ACC112 (cell line): ENCODE results near the gene WRAP73.

ENCODE experiments used
- H2AFZ ChIP-seq: fragments of 200-600 bp; sonication (generic); one replicate; pipeline ENCODE4 v1.6.0; 2017; ENCODE audit warnings: antibody characterized with exemption, low read length; ENCODE audit not compliant: unreplicated experiment
- H3K27ac ChIP-seq: fragments of 200-600 bp; sonication (generic); 2 replicates; pipeline ENCODE4 v1.5.1; 2014; ENCODE audit warnings: low read depth, mild to moderate bottlenecking, antibody characterized with exemption, low read length, moderate library complexity
- H3K27me3 ChIP-seq: fragments of 200-600 bp; sonication (generic); 2 replicates; pipeline ENCODE4 v1.6.1; 2014; ENCODE audit warnings: mild to moderate bottlenecking, antibody characterized with exemption, low read length, moderate library complexity, mixed read lengths; ENCODE audit not compliant: insufficient read depth
- H3K36me3 ChIP-seq: fragments of 200-600 bp; sonication (generic); 2 replicates; pipeline ENCODE4 v1.6.1; 2016; ENCODE audit warnings: mild to moderate bottlenecking, antibody characterized with exemption, low read length, moderate library complexity, mixed read lengths; ENCODE audit not compliant: insufficient read depth
- H3K4me1 ChIP-seq: fragments of 200-600 bp; sonication (generic); one replicate; pipeline ENCODE4 v1.6.1; 2016; ENCODE audit warnings: low read length, mixed read lengths; ENCODE audit not compliant: insufficient read depth, unreplicated experiment, control insufficient read depth
- H3K4me3 ChIP-seq: fragments of 200-600 bp; sonication (generic); 2 replicates; pipeline ENCODE4 v1.5.1; 2014; ENCODE audit warnings: mild to moderate bottlenecking, low read depth, low read length
- H3K79me2 ChIP-seq: fragments of 200-600 bp; sonication (generic); one replicate; pipeline ENCODE4 v1.6.0; 2016; ENCODE audit warnings: low read length; ENCODE audit not compliant: control insufficient read depth, unreplicated experiment, insufficient read depth

The WRAP73 gene

GRCh38 chr1:3691421-3692204, 41.7 kb upstream of the WRAP73 start:
- H3K4me3 ChIP-seq: no peak overlapping the region
- H3K27me3 ChIP-seq: peaks cover 21% of the 10 kb centered on the region; the same call in 1 of the 2 replicates
- H3K4me1 ChIP-seq: no peaks in the 10 kb centered on the region
- H3K79me2 ChIP-seq: no peaks in the 10 kb centered on the region
- H3K36me3 ChIP-seq: no peaks in the 10 kb centered on the region
- H3K27ac ChIP-seq: no peak overlapping the region
- H2AFZ ChIP-seq: no peak overlapping the region

- H3K27ac ChIP-seq: no peak overlapping the region
- H3K27me3 ChIP-seq: peaks cover 13% of the 10 kb centered on the region; the same call in 1 of the 2 replicates
Measured at GRCh38 chr1:3690282-3691065, 40.6 kb upstream of the WRAP73 start.

GRCh38 chr1:3689138-3689750, 39.3 kb upstream of the WRAP73 start:
- H3K79me2 ChIP-seq: no peaks in the 10 kb centered on the region
- H3K4me3 ChIP-seq: no peak overlapping the region
- H3K27me3 ChIP-seq: peaks cover 13% of the 10 kb centered on the region; the same call in 1 of the 2 replicates
- no peaks in the 10 kb centered on the region for H3K4me1 ChIP-seq
- no peak overlapping the region for H2AFZ ChIP-seq
- no peaks in the 10 kb centered on the region for H3K36me3 ChIP-seq
- H3K27ac ChIP-seq: no peak overlapping the region

More at GRCh38 chr1:3690282-3691065, 40.6 kb upstream of the WRAP73 start:
- Histone ChIP-seq H3K79me2 (no peaks in the 10 kb centered on the region), H2AFZ (no peak overlapping the region), H3K36me3 (no peaks in the 10 kb centered on the region), H3K4me3 (no peak overlapping the region), H3K4me1 (no peaks in the 10 kb centered on the region)

- H3K27me3 ChIP-seq: peaks cover 13% of the 10 kb centered on the region; the same call in 1 of the 2 replicates
- no peak overlapping the region for H2AFZ ChIP-seq
- H3K36me3 ChIP-seq: no peaks in the 10 kb centered on the region
- H3K27ac ChIP-seq: no peak overlapping the region
- H3K79me2 ChIP-seq: no peaks in the 10 kb centered on the region
- no peak overlapping the region for H3K4me3 ChIP-seq
- H3K4me1 ChIP-seq: no peaks in the 10 kb centered on the region
Measured at GRCh38 chr1:3688356-3689137, 38.6 kb upstream of the WRAP73 start.

- Histone ChIP-seq H3K27me3 (peaks cover 13% of the 10 kb centered on the region; the same call in 1 of the 2 replicates), H3K36me3 (no peaks in the 10 kb centered on the region), H3K4me1 (no peaks in the 10 kb centered on the region), H2AFZ (no peak overlapping the region), H3K79me2 (no peaks in the 10 kb centered on the region), H3K27ac (no peak overlapping the region), H3K4me3 (no peak overlapping the region)
Measured at GRCh38 chr1:3687504-3687903, 37.6 kb upstream of the WRAP73 start.

- no peaks in the 10 kb centered on the region for H3K36me3 ChIP-seq
- no peak overlapping the region for H3K27ac ChIP-seq
- H3K4me1 ChIP-seq: no peaks in the 10 kb centered on the region
- no peaks in the 10 kb centered on the region for H3K79me2 ChIP-seq
- no peak overlapping the region for H3K4me3 ChIP-seq
- H2AFZ ChIP-seq: no peak overlapping the region
- peaks cover 10% of the 10 kb centered on the region; the same call in 1 of the 2 replicates for H3K27me3 ChIP-seq
Measured at GRCh38 chr1:3685906-3686305, 36.0 kb upstream of the WRAP73 start.

GRCh38 chr1:3685222-3685621, 35.3 kb upstream of the WRAP73 start:
- H3K4me3 ChIP-seq: no peak overlapping the region

GRCh38 chr1:3683992-3684391, 34.1 kb upstream of the WRAP73 start:
- Histone ChIP-seq H3K4me3 (no peak overlapping the region), H3K27me3 (peaks cover 3% of the 10 kb centered on the region; the same call in 1 of the 2 replicates), H3K27ac (no peak overlapping the region), H3K4me1 (no peaks in the 10 kb centered on the region), H2AFZ (no peak overlapping the region), H3K36me3 (no peaks in the 10 kb centered on the region), H3K79me2 (no peaks in the 10 kb centered on the region)

More at GRCh38 chr1:3685222-3685621, 35.3 kb upstream of the WRAP73 start:
- Histone ChIP-seq H3K79me2 (no peaks in the 10 kb centered on the region), H3K27me3 (peaks cover 10% of the 10 kb centered on the region; the same call in 1 of the 2 replicates), H3K4me1 (no peaks in the 10 kb centered on the region), H3K36me3 (no peaks in the 10 kb centered on the region), H2AFZ (no peak overlapping the region), H3K27ac (no peak overlapping the region)

GRCh38 chr1:3683197-3683596, 33.3 kb upstream of the WRAP73 start:
- Histone ChIP-seq H3K36me3 (no peaks in the 10 kb centered on the region), H3K4me1 (no peaks in the 10 kb centered on the region), H3K27ac (no peak overlapping the region), H2AFZ (no peak overlapping the region), H3K27me3 (no peaks in the 10 kb centered on the region), H3K79me2 (no peaks in the 10 kb centered on the region), H3K4me3 (no peak overlapping the region)
